Upper lobe of left lung (tissue), 6 donors: ENCODE data around the gene CLASP1. TPM values are rescaled to one million over a fixed set of nuclear protein-coding genes. Genes with fewer than 3 reads are reported as not detected.

Experiments used
- ATAC-seq, 2 donors: fragments of 200-7000 bp; cut with Tn5 transposase; one replicate each; pipeline ENCODE4 v1.9.1; 2022; ENCODE audit warnings: mild to moderate bottlenecking in 2 of 2, moderate library complexity in 2 of 2; ENCODE audit not compliant: low FRiP score in 2 of 2
- DNase-seq, 2 donors: peaks; one replicate each; pipeline ENCODE4 v3.0.0-alpha.2; 2019 to 2020
- H3K27ac ChIP-seq, 4 donors: fragments of 200-600 bp; sonication (generic); one replicate each; pipeline ENCODE4 v1.5.1; 2016 to 2019
- H3K27me3 ChIP-seq, 4 donors: fragments of 200-600 bp; sonication (generic); one replicate each; pipeline ENCODE4 v1.5.1; 2017 to 2019
- H3K36me3 ChIP-seq, 4 donors: fragments of 200-600 bp; sonication (generic); one replicate each; pipeline ENCODE4 v1.5.1; 2016 to 2019
- H3K4me1 ChIP-seq, 4 donors: fragments of 200-600 bp; sonication (generic); one replicate each; pipeline ENCODE4 v1.5.1; 2018 to 2019
- H3K4me3 ChIP-seq, 4 donors: fragments of 200-600 bp; sonication (generic); one replicate each; pipeline ENCODE4 v1.5.1; 2017 to 2019; ENCODE audit warnings: mild to moderate bottlenecking in 2 of 4, moderate library complexity in 1 of 4
- H3K9me3 ChIP-seq, 4 donors: fragments of 200-600 bp; sonication (generic); one replicate each; pipeline ENCODE4 v1.5.1; 2018 to 2019
- EP300 ChIP-seq, 4 donors: sonication (generic); formaldehyde crosslinking; IDR thresholded peaks; one replicate each; pipeline ENCODE4 v1.5.1; 2017; ENCODE audit warnings: antibody characterized with exemption in 4 of 4, control low read depth in 2 of 4
- POLR2A ChIP-seq, 4 donors: fragments of 450-650 bp; IDR thresholded peaks; one replicate each; pipeline ENCODE4 v1.5.1; 2016 to 2017; ENCODE audit warnings: antibody characterized with exemption in 4 of 4, mild to moderate bottlenecking in 2 of 4
- POLR2AphosphoS5 ChIP-seq, 2 donors: sonication (generic); formaldehyde crosslinking; IDR thresholded peaks; one replicate each; pipeline ENCODE4 v1.5.1; 2017; ENCODE audit warnings: antibody characterized with exemption in 2 of 2
- WGBS, 2 donors: methylation state at CpG; one replicate each; pipeline ENCODE4 v1.1.5; 2017 to 2018; 5-methylcytosine and 5-hydroxymethylcytosine counted together
- total RNA-seq, 6 donors: library from RNA; depleted of rRNA in 4 of 6; stranded (reverse); fragments of >200 nt in 4 of 6; gene quantifications; one replicate each; pipeline versions ENCODE4 v1.1.0 to v1.2.1, GENCODE V29; 2016 to 2021
- TF ChIP-seq, protein P1 (sequence below), 6 experiments: fragments of 450-650 bp in 4 of 6; fragments of 200-600 bp in 2 of 6; sonication (generic) in 2 of 6; IDR thresholded peaks; one replicate each; pipeline ENCODE4 v1.5.1; 2016 to 2019; ENCODE audit warnings: antibody characterized with exemption in 6 of 6
- donor health status: DM: no; HTN: no; CAD: no; lungs with moderate emphysema.
- donor health status: DM: no; HTN: yes; CAD: no; lungs with severe emphysema.

CLASP1 gene
- total RNA-seq, 6 donors from 2014 or later: 36.3 to 95.3 (median 46.8) TPM

DNA sequence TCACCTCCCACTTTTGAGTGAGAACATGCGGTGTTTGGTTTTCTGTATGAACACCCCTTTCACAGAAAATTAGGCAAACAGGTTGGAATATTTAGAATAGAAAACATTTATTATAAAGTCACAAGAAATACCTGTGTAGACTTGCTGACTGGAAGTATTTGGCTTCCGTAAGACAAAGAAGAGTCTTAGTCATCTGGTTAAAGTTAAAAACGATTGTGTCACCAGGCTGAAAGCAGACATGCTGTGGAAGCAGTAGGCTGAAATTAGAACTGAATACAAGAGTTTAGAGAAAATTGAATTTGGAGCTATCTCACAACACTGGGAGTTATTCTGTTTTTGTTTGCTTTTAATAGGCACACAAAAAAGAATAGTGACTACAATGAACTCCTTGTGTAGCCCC lies 16.2 kb upstream of the CLASP1 start:
- Histone ChIP-seq H3K4me3 (no peak overlapping the region), H3K27ac (no peak overlapping the region), H3K4me1 (no peaks in the 10 kb centered on the region), H3K27me3 (no peaks in the 10 kb centered on the region), H3K9me3 (no peaks in the 10 kb centered on the region), H3K36me3 (no peaks in the 10 kb centered on the region)
- DNase-seq (no peak), ATAC-seq (no peak)
- TF ChIP-seq EP300 (IDR thresholded peaks at IDR 0.05) (no peak), POLR2A (IDR thresholded peaks at IDR 0.05) (no peak), POLR2AphosphoS5 (IDR thresholded peaks at IDR 0.05) (no peak)
- TF ChIP-seq, protein P1, sequence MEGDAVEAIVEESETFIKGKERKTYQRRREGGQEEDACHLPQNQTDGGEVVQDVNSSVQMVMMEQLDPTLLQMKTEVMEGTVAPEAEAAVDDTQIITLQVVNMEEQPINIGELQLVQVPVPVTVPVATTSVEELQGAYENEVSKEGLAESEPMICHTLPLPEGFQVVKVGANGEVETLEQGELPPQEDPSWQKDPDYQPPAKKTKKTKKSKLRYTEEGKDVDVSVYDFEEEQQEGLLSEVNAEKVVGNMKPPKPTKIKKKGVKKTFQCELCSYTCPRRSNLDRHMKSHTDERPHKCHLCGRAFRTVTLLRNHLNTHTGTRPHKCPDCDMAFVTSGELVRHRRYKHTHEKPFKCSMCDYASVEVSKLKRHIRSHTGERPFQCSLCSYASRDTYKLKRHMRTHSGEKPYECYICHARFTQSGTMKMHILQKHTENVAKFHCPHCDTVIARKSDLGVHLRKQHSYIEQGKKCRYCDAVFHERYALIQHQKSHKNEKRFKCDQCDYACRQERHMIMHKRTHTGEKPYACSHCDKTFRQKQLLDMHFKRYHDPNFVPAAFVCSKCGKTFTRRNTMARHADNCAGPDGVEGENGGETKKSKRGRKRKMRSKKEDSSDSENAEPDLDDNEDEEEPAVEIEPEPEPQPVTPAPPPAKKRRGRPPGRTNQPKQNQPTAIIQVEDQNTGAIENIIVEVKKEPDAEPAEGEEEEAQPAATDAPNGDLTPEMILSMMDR (IDR thresholded peaks at IDR 0.05): no peak
- 80 to 87% methylated on average over 3 of the region's 3 CpGs for WGBS, 2 donors

DNA sequence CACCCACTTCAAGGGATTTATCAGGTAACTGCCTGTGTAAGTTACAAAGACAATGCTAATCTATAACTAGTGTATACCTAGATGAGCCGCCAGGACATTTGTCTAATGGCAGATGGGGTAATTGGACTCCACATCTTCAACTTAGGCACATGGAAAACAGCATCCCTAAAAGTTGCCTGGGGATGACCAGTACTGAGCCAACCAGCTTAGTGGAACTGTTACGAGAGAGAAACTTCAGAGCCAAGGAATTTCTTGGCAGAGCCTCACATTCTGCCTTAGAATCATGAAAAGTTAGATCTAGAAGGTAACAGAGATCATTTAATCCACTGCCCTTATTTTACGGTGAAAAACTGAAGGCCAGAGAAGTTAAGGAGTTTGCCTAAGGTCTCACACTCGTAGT lies 15.5 kb upstream of the CLASP1 start:
- H3K27ac ChIP-seq: no peak overlapping the region
- DNase-seq: no peak
- H3K4me1 ChIP-seq: no peaks in the 10 kb centered on the region
- no peak overlapping the region for H3K4me3 ChIP-seq
- TF ChIP-seq, protein P1 (IDR thresholded peaks at IDR 0.05): no peak
- no peak for TF ChIP-seq POLR2AphosphoS5 (IDR thresholded peaks at IDR 0.05)
- TF ChIP-seq POLR2A (IDR thresholded peaks at IDR 0.05): no peak
- no peak for TF ChIP-seq EP300 (IDR thresholded peaks at IDR 0.05)
- H3K36me3 ChIP-seq: no peaks in the 10 kb centered on the region
- H3K9me3 ChIP-seq: no peaks in the 10 kb centered on the region
- 93 to 96% methylated on average over 4 of the region's 4 CpGs for WGBS, 2 donors
- ATAC-seq: no peak
- no peaks in the 10 kb centered on the region for H3K27me3 ChIP-seq

DNA sequence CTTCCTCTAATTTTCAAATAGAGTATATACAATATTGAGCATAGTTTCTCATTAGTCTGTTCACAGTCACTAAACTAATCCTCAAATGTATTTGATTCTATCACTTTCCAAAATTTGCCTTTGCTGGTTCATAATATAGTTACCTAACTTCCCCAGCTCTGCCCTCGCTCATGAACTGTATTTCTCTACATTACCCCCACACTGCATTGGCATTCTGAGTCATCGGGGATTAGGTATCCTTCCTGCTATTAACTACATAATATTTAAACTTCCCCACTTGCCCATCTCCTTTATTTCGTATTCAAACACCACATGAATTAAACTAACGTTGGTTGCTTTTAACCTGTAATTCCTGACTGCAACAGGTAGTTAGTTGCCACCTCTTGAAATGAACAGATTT lies 14.8 kb upstream of the CLASP1 start:
- no peak overlapping the region for H3K4me3 ChIP-seq
- DNase-seq (no peak), ATAC-seq (no peak)
- TF ChIP-seq POLR2A (IDR thresholded peaks at IDR 0.05) (no peak), POLR2AphosphoS5 (IDR thresholded peaks at IDR 0.05) (no peak), EP300 (IDR thresholded peaks at IDR 0.05) (no peak)
- TF ChIP-seq, protein P1 (IDR thresholded peaks at IDR 0.05): no peak
- H3K9me3 ChIP-seq: no peaks in the 10 kb centered on the region
- H3K36me3 ChIP-seq: no peaks in the 10 kb centered on the region
- H3K27me3 ChIP-seq: no peaks in the 10 kb centered on the region
- H3K27ac ChIP-seq: no peak overlapping the region
- WGBS, 2 donors: 86 to 89% methylated on average over 4 of the region's 4 CpGs
- no peaks in the 10 kb centered on the region for H3K4me1 ChIP-seq

DNA sequence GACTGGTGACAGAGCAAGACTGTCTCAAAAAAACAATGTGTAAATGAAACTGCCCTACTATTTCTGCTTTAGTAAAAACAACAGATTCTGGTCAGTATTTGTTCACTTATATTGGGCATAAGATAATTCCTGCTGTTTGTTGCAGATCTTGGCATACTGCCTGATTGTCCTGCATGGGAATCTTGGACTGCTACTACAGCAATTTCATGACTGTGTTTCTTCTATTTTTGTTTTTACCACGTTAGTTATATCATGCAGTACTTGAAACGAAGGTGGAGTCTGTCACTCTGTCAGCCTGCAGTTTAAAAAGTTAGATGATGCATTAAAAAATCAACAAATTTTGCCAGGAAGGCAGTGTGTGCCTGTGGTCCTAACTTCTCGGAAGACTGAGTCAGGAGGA lies 14.2 kb upstream of the CLASP1 start:
- H3K9me3 ChIP-seq: no peaks in the 10 kb centered on the region
- no peak for DNase-seq
- H3K27ac ChIP-seq: no peak overlapping the region
- no peak for ATAC-seq
- H3K36me3 ChIP-seq: no peaks in the 10 kb centered on the region
- H3K27me3 ChIP-seq: no peaks in the 10 kb centered on the region
- no peak overlapping the region for H3K4me3 ChIP-seq
- WGBS, 2 donors: 63 to 84% methylated on average over 3 of the region's 3 CpGs
- H3K4me1 ChIP-seq: no peaks in the 10 kb centered on the region
- TF ChIP-seq, protein P1 (IDR thresholded peaks at IDR 0.05): no peak

DNA sequence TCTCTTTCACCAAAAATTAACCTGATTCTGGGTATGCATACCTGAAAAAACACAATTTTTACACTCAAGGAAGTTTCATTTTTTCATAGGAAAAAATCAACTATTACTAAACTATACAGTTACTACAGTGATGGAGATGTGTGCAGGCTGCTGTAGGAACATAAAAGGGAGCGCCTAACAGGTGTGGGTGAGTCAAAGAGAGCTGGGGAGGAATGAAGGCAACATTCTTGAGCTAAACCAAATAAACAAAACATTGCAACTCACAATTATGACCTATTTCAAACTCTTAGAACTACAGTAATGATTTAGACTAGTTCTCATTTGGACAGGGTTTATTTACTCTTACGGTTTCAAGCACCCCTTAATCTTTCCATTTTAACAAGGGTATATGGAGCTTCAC lies 13.4 kb upstream of the CLASP1 start:
- Histone ChIP-seq H3K27ac (no peak overlapping the region), H3K36me3 (no peaks in the 10 kb centered on the region), H3K4me1 (no peaks in the 10 kb centered on the region), H3K4me3 (no peak overlapping the region), H3K9me3 (no peaks in the 10 kb centered on the region), H3K27me3 (no peaks in the 10 kb centered on the region)
- ATAC-seq: no peak
- WGBS, 2 donors: 98 to 100% methylated on average over 2 of the region's 2 CpGs
- TF ChIP-seq POLR2A (IDR thresholded peaks at IDR 0.05) (no peak), POLR2AphosphoS5 (IDR thresholded peaks at IDR 0.05) (no peak), EP300 (IDR thresholded peaks at IDR 0.05) (no peak)
- TF ChIP-seq, protein P1 (IDR thresholded peaks at IDR 0.05): no peak
- no peak for DNase-seq
